Lung (tissue), 16 donors: ENCODE data around the gene ALG14. TPM values are rescaled to one million over a fixed set of nuclear protein-coding genes. Genes with fewer than 3 reads are reported as not detected.

ENCODE experiments used
- ATAC-seq: fragments of 200-7000 bp; cut with Tn5 transposase; one replicate; pipeline ENCODE4 v1.9.1; 2020; ENCODE audit warnings: moderate number of reproducible peaks; ENCODE audit not compliant: insufficient read depth, low FRiP score
- DNase-seq, 3 donors: peaks; one replicate each; pipeline ENCODE4 v3.0.0-alpha.2; 2013 to 2017
- H3K27ac ChIP-seq, 2 donors: one replicate each; pipeline ENCODE4 v1.5.1; 2013; ENCODE audit warnings: mild to moderate bottlenecking in 2 of 2, moderate library complexity in 2 of 2, control low read depth in 1 of 2, inconsistent platforms in 1 of 2, low read depth in 1 of 2, low read length in 1 of 2
- H3K27me3 ChIP-seq, 3 donors: one replicate each; pipeline ENCODE4 v1.5.1; 2013; ENCODE audit warnings: low read length in 2 of 3; ENCODE audit not compliant: control insufficient read depth in 3 of 3, insufficient read depth in 3 of 3
- H3K36me3 ChIP-seq, 4 donors: one replicate each; pipeline ENCODE4 v1.5.1; 2013; ENCODE audit warnings: low read length in 4 of 4, mild to moderate bottlenecking in 1 of 4, moderate library complexity in 1 of 4; ENCODE audit not compliant: control insufficient read depth in 4 of 4, insufficient read depth in 4 of 4
- H3K4me1 ChIP-seq, 5 donors: one replicate each; pipeline ENCODE4 v1.5.1; 2013; ENCODE audit warnings: low read length in 5 of 5, mild to moderate bottlenecking in 2 of 5, moderate library complexity in 1 of 5; ENCODE audit not compliant: control insufficient read depth in 5 of 5, insufficient read depth in 5 of 5
- H3K4me3 ChIP-seq: one replicate; pipeline ENCODE4 v1.5.1; 2013; ENCODE audit warnings: mild to moderate bottlenecking, control low read depth, moderate library complexity
- H3K9ac ChIP-seq, 2 donors: one replicate each; pipeline ENCODE4 v1.5.1; 2013; ENCODE audit warnings: low read length in 2 of 2, control low read depth in 1 of 2; ENCODE audit not compliant: insufficient read depth in 1 of 2
- H3K9me3 ChIP-seq, 4 donors: one replicate each; pipeline ENCODE4 v1.5.1; 2013; ENCODE audit warnings: low read length in 3 of 4, mild to moderate bottlenecking in 1 of 4, moderate library complexity in 1 of 4; ENCODE audit not compliant: control insufficient read depth in 4 of 4, insufficient read depth in 3 of 4
- CTCF ChIP-seq: IDR thresholded peaks from 2 replicates; pipeline ENCODE4 v1.5.1; 2012; ENCODE audit warnings: mild to moderate bottlenecking; ENCODE audit errors: control extremely low read depth, extremely low read depth
- WGBS, 2 donors: extraction: QIAGEN DNeasy Blood & Tissue Kit; methylation state at CpG; one replicate each; pipeline ENCODE4 v1.1.7; 2013; 5-methylcytosine and 5-hydroxymethylcytosine counted together
- long read RNA-seq, 5 donors: transcript quantifications; one replicate each; lab custom pipeline, GENCODE V29; 2026
- polyA plus RNA-seq, 2 donors: library from polyadenylated mRNA; stranded (reverse); fragments of 200-250 nt; gene quantifications; one replicate each; pipeline ENCODE4 v1.2.1, GENCODE V29; 2013
- total RNA-seq, 2 donors: library from RNA; depleted of rRNA in 1 of 2; stranded (reverse); fragments of >200 nt in 1 of 2; gene quantifications; one replicate each; pipeline ENCODE4 v1.2.1, GENCODE V29; 2014 to 2021
- donor health status: control.
- donor health status: control.
- donor health status: Bipolar disorder and iron deficiency.
- donor health status: healthy.
- donor health status: DM: yes; HTN: yes; CAD: no.

Gene ALG14
- 1 to 10 TPM in 1 of 2 donors, under 1 TPM in 1; 0.97 to 7.5 TPM for total RNA-seq
- polyA plus RNA-seq = 1 to 10 TPM; 1.6 to 1.7 TPM
- long read RNA-seq, donor 1, full-length matches to known transcripts = 7 of 7 reads
- long read RNA-seq, donor 1, partial matches to known transcripts = 0 of 7 reads
- long read RNA-seq, donor 1, other reads (novel, unspliced or antisense) = 0 of 7 reads
- long read RNA-seq, donor 2, full-length matches to known transcripts = 5 of 5 reads
- long read RNA-seq, donor 2, partial matches to known transcripts = 0 of 5 reads
- long read RNA-seq, donor 2, other reads (novel, unspliced or antisense) = 0 of 5 reads
- long read RNA-seq, donor 3, full-length matches to known transcripts = 4 of 4 reads
- long read RNA-seq, donor 3, partial matches to known transcripts = 0 of 4 reads
- long read RNA-seq, donor 3, other reads (novel, unspliced or antisense) = 0 of 4 reads
- long read RNA-seq, donor 4, full-length matches to known transcripts = 3 of 3 reads
- long read RNA-seq, donor 4, partial matches to known transcripts = 0 of 3 reads
- long read RNA-seq, donor 4, other reads (novel, unspliced or antisense) = 0 of 3 reads
- long read RNA-seq, donor 5, full-length matches to known transcripts = 14 of 14 reads
- long read RNA-seq, donor 5, partial matches to known transcripts = 0 of 14 reads
- long read RNA-seq, donor 5, other reads (novel, unspliced or antisense) = 0 of 14 reads

- no peak for TF ChIP-seq CTCF
- Histone ChIP-seq H3K36me3 (no peaks in the 10 kb centered on the region), H3K27ac (peak within 1 kb of the TSS; percentile 94 to 98), H3K9me3 (no peaks in the 10 kb centered on the region), H3K9ac (peak within 1 kb of the TSS; percentile 85 to 87), H3K4me1 (peaks cover 0 to 12% (median 2%) of the 10 kb centered on the region in 5 donors), H3K27me3 (no peaks in the 10 kb centered on the region), H3K4me3 (peak within 1 kb of the TSS; percentile 93)
- peak; percentile 96 to 99 (median 99) for DNase-seq
- 0% methylated on average over 53 of the region's 53 CpGs for WGBS, 2 donors
- ATAC-seq = peak; percentile 97
These were observed at the start of gene ALG14 for GRCh38 chr1:95072532-95073419. Gene ALG14 (minus strand): TSS chr1:95072951. CDS start chr1:95072898, 53 bp downstream.

- WGBS, 2 donors = 69 to 77% methylated on average over 8 of the region's 8 CpGs
- no peak for TF ChIP-seq CTCF
- Histone ChIP-seq H3K9ac (no peak overlapping the region), H3K4me1 (peaks cover 0 to 11% (median 2%) of the 10 kb centered on the region in 5 donors), H3K4me3 (no peak overlapping the region), H3K27ac (no peak overlapping the region), H3K36me3 (no peaks in the 10 kb centered on the region), H3K27me3 (peaks cover 0 to 8% (median 7%) of the 10 kb centered on the region in 3 donors), H3K9me3 (no peaks in the 10 kb centered on the region)
- DNase-seq (no peak), ATAC-seq (no peak)
These were observed 49.5 kb upstream of the ALG14 start for GRCh38 chr1:95122151-95122697.

DNA sequence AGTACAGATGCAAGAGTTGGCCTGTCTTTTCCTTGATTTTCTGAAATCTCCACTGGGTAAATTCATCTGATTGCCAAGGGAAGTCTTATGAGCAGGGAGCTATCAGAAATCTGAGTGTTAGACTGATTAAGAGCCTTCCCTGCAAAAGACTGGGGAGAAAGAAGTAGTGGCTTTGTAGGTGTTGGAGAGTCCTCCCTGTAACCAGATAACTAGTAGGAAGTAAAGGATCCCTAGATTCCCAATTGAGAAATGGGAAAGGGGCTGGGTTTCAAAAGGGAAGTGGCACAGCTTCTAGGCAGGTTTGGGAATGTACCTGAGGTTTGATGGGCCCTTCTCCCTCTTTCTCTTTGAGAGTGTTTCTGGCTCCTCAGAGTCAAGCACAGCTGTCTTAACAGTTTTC, 46.5 kb upstream of the ALG14 start:
- no peaks in the 10 kb centered on the region for H3K9me3 ChIP-seq
- H3K4me3 ChIP-seq = no peak overlapping the region
- no peak for ATAC-seq
- DNase-seq = no peak
- TF ChIP-seq CTCF = no peak
- H3K27me3 ChIP-seq = peaks cover 0 to 16% (median 7%) of the 10 kb centered on the region in 3 donors
- H3K4me1 ChIP-seq = peaks cover 0 to 17% (median 2%) of the 10 kb centered on the region in 5 donors
- H3K36me3 ChIP-seq = no peaks in the 10 kb centered on the region
- H3K9ac ChIP-seq = no peak overlapping the region
- H3K27ac ChIP-seq = no peak overlapping the region
